GM12878 (cell line): ENCODE data around the gene SEMA3D. TPM values are rescaled to one million over a fixed set of nuclear protein-coding genes. Genes with fewer than 3 reads are reported as not detected.

Experiments
- ATAC-seq: fragments of 200-7000 bp; cut with Tn5 transposase; 3 replicates; pipeline ENCODE4 v1.9.1; 2020; ENCODE audit warnings: mild to moderate bottlenecking, moderate library complexity
- BruUV-seq: library from RNA; stranded (reverse); fragments of 400-500 nt; replicated peaks from 2 replicates; lab custom pipeline; 2021; lab: Mats Ljungman, UMichigan
- CTCF ChIA-PET: fragments of 300-600 bp; sonication (Branson Sonifier 250); formaldehyde crosslinking; extraction: SDS; loops from one replicate; lab custom pipeline; 2021; ENCODE audit warnings: inconsistent platforms; lab: Yijun Ruan, JAX
- POLR2A ChIA-PET: fragments of 350-600 bp; formaldehyde crosslinking; extraction: SDS; loops from one replicate; lab custom pipeline; 2021; ENCODE audit warnings: inconsistent platforms; lab: Charles Lee
- RAD21 ChIA-PET: fragments of 300-600 bp; sonication (Branson Sonifier 250); formaldehyde crosslinking; loops from one replicate; lab custom pipeline; 2023; ENCODE audit warnings: antibody characterized with exemption; ENCODE audit not compliant: unreplicated experiment; lab: Charles Lee
- SMC1A ChIA-PET: fragments of 300-600 bp; sonication (Branson Sonifier 250); formaldehyde crosslinking; loops from one replicate; lab custom pipeline; 2023; ENCODE audit not compliant: unreplicated experiment, uncharacterized antibody; lab: Charles Lee
- DNase-seq: peaks from one replicate; pipeline ENCODE4 v3.0.0-alpha.2; 2011; ENCODE audit warnings: low read depth, low spot score
- FAIRE-seq: peaks from 3 replicates; lab custom pipeline; 2011; peaks lifted over from hg19 to GRCh38; lab: Jason Lieb, UNC
- H2AFZ ChIP-seq: 2 replicates; pipeline ENCODE4 v1.6.0; 2011; ENCODE audit warnings: low read depth, low read length, control low read depth; ENCODE audit not compliant: control insufficient read depth
- H3K27ac ChIP-seq: 2 replicates; pipeline ENCODE4 v1.5.1; 2011; ENCODE audit warnings: control low read depth; ENCODE audit not compliant: control insufficient read depth, insufficient read depth
- H3K27me3 ChIP-seq, 2 experiments: replicated peaks in 1 of 2; 2 replicates each; pipeline versions ENCODE4 v1.6.0 to v1.6.1; 2011; ENCODE audit warnings: low read length in 1 of 2; ENCODE audit not compliant: control insufficient read depth in 2 of 2, insufficient read depth in 2 of 2
- H3K36me3 ChIP-seq, 2 experiments: 2 replicates each; pipeline ENCODE4 v1.5.1; 2011; ENCODE audit warnings: low read length in 1 of 2; ENCODE audit not compliant: control insufficient read depth in 2 of 2, insufficient read depth in 2 of 2
- H3K4me1 ChIP-seq: 2 replicates; pipeline ENCODE4 v1.6.1; 2011; ENCODE audit warnings: mild to moderate bottlenecking, low read length, moderate library complexity, mixed read lengths; ENCODE audit not compliant: control insufficient read depth, insufficient read depth
- H3K4me2 ChIP-seq: 2 replicates; pipeline ENCODE4 v1.6.0; 2011; ENCODE audit warnings: control low read depth; ENCODE audit not compliant: control insufficient read depth, insufficient read depth
- H3K4me3 ChIP-seq: fragments of 200-600 bp; sonication (generic); 2 replicates; pipeline ENCODE4 v1.5.1; 2016
- H3K79me2 ChIP-seq: 2 replicates; pipeline ENCODE4 v1.6.0; 2011; ENCODE audit warnings: low read length; ENCODE audit not compliant: control insufficient read depth, insufficient read depth
- H3K9ac ChIP-seq: 2 replicates; pipeline ENCODE4 v1.8.0; 2011; ENCODE audit warnings: low read length, control low read depth, mixed read lengths; ENCODE audit not compliant: control insufficient read depth, insufficient read depth
- H3K9me3 ChIP-seq: replicated peaks from 3 replicates; pipeline ENCODE4 v1.5.1; 2011; ENCODE audit warnings: mild to moderate bottlenecking, low read length; ENCODE audit not compliant: control insufficient read depth, insufficient read depth
- H4K20me1 ChIP-seq: 2 replicates; pipeline ENCODE4 v1.6.0; 2011; ENCODE audit not compliant: control insufficient read depth, insufficient read depth
- BRCA1 ChIP-seq: IDR thresholded peaks from 2 replicates; pipeline ENCODE4 v1.6.1; 2011; ENCODE audit warnings: low read depth, low read length, improper control_type of control experiment
- CHD4 ChIP-seq: fragments of 200-600 bp; sonication (generic); IDR thresholded peaks from 2 replicates; pipeline ENCODE4 v1.6.1; 2016; ENCODE audit warnings: mild to moderate bottlenecking
- IRF4 ChIP-seq: IDR thresholded peaks from 2 replicates; pipeline ENCODE4 v1.6.1; 2011; ENCODE audit warnings: low read depth, low read length
- PAX5 ChIP-seq: IDR thresholded peaks from 2 replicates; pipeline ENCODE4 v1.6.1; 2011; ENCODE audit warnings: low read depth, low read length, borderline replicate concordance
- RAD21 ChIP-seq: IDR thresholded peaks from 2 replicates; pipeline ENCODE4 v1.6.1; 2011; ENCODE audit warnings: mild to moderate bottlenecking, low read depth, low read length, moderate library complexity; ENCODE audit not compliant: insufficient read depth
- SUPT20H ChIP-seq: IDR thresholded peaks from 2 replicates; pipeline ENCODE4 v1.6.1; 2011; ENCODE audit warnings: low read depth, mild to moderate bottlenecking, low read length, moderate library complexity, borderline replicate concordance; ENCODE audit not compliant: control insufficient read depth
- ZNF217 ChIP-seq: fragments of 450-650 bp; IDR thresholded peaks from 2 replicates; pipeline ENCODE4 v1.6.1; 2017; ENCODE audit warnings: antibody characterized with exemption, mild to moderate bottlenecking
- WGBS: methylation state at CpG from one replicate; pipeline ENCODE4 v1.1.6; 2016; ENCODE audit warnings: low lambda C conversion rate; ENCODE audit not compliant: insufficient replicate concordance, insufficient coverage; ENCODE audit errors: missing lambda C conversion rate; 5-methylcytosine and 5-hydroxymethylcytosine counted together
- in situ Hi-C: fragments of 300-500 bp; cut with MboI; formaldehyde crosslinking; loops from 9 replicates; pipeline ENCODE4 v1.14.3; 2018; ENCODE audit warnings: mixed read lengths
- intact Hi-C: fragments of 100-400 bp; cut with micrococcal nuclease; formaldehyde crosslinking; loops from one replicate; pipeline ENCODE4 v1.14.2; 2022; ENCODE audit not compliant: unreplicated experiment
- polyA plus RNA-seq, 11 experiments: library from polyadenylated mRNA; depleted of rRNA in 4 of 11; unstranded in 6 of 11; stranded (reverse) in 5 of 11; fragments of >200 nt; fragmentation: Nextera tagmentation in 4 of 11; fragmentation: Illumina TruSeq in 1 of 11; extraction: Ambion mirVana in 4 of 11; extraction: Trizol in 1 of 11; gene quantifications; 1 replicate in 1 of 11; 2 replicates in 10 of 11; pipeline versions ENCODE4 v1.2.1 to v1.2.3, GENCODE V29; 2011 to 2016; ENCODE audit warnings: inconsistent platforms in 2 of 11, missing spikeins in 2 of 11, low read depth in 1 of 11
- total RNA-seq, 4 experiments: library from RNA; depleted of rRNA in 3 of 4; stranded (reverse); fragments of >200 nt in 3 of 4; fragmentation: Illumina TruSeq in 1 of 4; extraction: Trizol in 1 of 4; gene quantifications; 2 replicates each; pipeline versions ENCODE4 v1.2.1 to v1.2.3, GENCODE V29; 2013 to 2021
- TF ChIP-seq, protein P1 (sequence below): fragments of 450-650 bp; IDR thresholded peaks from 2 replicates; pipeline ENCODE4 v1.6.1; 2017; ENCODE audit warnings: low read depth, mild to moderate bottlenecking, moderate library complexity
- TF ChIP-seq, protein P2 (sequence below): IDR thresholded peaks from 2 replicates; pipeline ENCODE4 v1.6.1; 2011; ENCODE audit warnings: low read depth, mild to moderate bottlenecking, low read length, moderate library complexity, borderline replicate concordance; ENCODE audit errors: extremely low read depth

SEMA3D gene
- total and polyA plus RNA-seq, 10 of the 15 experiments (the other 5 are each of a cell fraction or from before 2014, with no cell fraction given) = 0.04 TPM; not detected in 9

DNA sequence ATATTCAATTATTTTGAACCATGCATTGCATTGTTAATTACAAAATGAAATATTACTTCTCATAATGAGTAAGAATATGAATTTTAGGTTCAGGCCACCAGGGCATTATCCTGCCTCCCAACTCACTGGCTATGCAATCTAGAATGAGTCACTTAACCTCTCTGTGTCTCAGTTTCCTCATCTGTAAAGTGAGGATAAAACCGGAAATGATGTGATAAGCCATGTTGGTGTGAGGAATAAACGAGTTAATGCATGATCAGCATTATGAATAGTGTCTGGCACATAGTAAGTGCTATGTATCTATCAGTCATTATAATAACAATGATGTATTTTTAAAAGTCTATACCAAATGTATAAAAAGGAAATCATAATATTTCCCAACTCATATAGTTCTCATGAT is 85.5 kb downstream of the SEMA3D start:
- Histone ChIP-seq H2AFZ (no peak overlapping the region), H3K4me2 (no peak overlapping the region), H3K4me1 (no peaks in the 10 kb centered on the region), H4K20me1 (no peaks in the 10 kb centered on the region), H3K36me3 (no peaks in the 10 kb centered on the region), H3K27me3 (no peaks in the 10 kb centered on the region), H3K79me2 (no peaks in the 10 kb centered on the region), H3K9me3 (no peaks in the 10 kb centered on the region), H3K9ac (no peak overlapping the region), H3K4me3 (no peak overlapping the region), H3K27ac (no peak overlapping the region)
- TF ChIP-seq BRCA1 (no peak), CHD4 (no peak), ZNF217 (no peak), PAX5 (no peak), SUPT20H (no peak), IRF4 (no peak), RAD21 (no peak)
- TF ChIP-seq, protein P1, sequence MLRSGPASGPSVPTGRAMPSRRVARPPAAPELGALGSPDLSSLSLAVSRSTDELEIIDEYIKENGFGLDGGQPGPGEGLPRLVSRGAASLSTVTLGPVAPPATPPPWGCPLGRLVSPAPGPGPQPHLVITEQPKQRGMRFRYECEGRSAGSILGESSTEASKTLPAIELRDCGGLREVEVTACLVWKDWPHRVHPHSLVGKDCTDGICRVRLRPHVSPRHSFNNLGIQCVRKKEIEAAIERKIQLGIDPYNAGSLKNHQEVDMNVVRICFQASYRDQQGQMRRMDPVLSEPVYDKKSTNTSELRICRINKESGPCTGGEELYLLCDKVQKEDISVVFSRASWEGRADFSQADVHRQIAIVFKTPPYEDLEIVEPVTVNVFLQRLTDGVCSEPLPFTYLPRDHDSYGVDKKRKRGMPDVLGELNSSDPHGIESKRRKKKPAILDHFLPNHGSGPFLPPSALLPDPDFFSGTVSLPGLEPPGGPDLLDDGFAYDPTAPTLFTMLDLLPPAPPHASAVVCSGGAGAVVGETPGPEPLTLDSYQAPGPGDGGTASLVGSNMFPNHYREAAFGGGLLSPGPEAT = no peak
- TF ChIP-seq, protein P2, sequence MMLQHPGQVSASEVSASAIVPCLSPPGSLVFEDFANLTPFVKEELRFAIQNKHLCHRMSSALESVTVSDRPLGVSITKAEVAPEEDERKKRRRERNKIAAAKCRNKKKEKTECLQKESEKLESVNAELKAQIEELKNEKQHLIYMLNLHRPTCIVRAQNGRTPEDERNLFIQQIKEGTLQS = no peak
- ChIA-PET CTCF (no interaction called here), RAD21 (no interaction called here), SMC1A (no interaction called here), POLR2A (no interaction called here)
- 0% methylated on average over 2 of the region's 2 CpGs for WGBS
- ATAC-seq = no peak
- in situ Hi-C loops (no loop called here), intact Hi-C loops (no loop called here)
- no peak for FAIRE-seq
- no TSS peak for BruUV-seq
- DNase-seq = no peak
